ENCODE measurements around the gene SLC40A1.
"Not testable (repeated sequence)": the region's sequence is repeated elsewhere in the genome, so short reads cannot be mapped to it uniquely, and the experiment has no call there.

The SLC40A1 gene, protein sequence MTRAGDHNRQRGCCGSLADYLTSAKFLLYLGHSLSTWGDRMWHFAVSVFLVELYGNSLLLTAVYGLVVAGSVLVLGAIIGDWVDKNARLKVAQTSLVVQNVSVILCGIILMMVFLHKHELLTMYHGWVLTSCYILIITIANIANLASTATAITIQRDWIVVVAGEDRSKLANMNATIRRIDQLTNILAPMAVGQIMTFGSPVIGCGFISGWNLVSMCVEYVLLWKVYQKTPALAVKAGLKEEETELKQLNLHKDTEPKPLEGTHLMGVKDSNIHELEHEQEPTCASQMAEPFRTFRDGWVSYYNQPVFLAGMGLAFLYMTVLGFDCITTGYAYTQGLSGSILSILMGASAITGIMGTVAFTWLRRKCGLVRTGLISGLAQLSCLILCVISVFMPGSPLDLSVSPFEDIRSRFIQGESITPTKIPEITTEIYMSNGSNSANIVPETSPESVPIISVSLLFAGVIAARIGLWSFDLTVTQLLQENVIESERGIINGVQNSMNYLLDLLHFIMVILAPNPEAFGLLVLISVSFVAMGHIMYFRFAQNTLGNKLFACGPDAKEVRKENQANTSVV

DNA sequence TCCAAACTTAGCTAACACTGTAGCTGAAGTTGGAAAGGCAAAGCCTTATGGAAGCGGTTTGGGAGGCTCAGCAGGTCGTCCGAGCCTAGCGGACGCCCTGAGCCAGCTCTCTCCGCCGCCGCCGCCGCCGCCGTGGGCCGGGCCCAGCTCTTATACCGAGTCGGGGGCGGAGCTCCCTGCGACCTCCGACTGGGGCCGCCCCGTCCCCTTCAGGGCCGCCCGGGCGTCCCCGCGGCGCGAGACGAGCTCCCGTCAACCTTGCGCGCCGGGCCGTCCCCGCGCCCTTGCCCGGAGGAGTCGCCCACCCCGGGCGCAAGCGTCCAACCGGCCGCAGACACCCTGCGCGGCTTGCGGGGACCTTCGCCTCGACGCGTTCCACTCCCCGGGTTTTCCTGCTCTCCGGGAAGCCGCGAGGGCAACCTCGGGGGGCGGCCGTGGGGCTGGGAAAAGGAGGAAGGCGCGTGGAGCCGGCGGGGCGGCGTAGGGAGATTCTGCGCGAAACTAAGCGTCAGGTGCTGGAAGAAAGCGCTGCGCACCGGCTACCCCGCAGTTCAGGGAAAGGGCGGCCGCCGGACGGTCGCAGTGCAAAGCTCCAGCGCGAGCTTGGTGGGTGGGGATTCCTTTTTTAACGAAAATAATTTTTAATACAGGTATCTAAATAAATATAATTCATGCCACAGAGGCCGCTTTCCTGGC is at the start of gene SLC40A1:
TSS of gene SLC40A1 (minus strand) at position 129 of the 696 bp plus-strand sequence. CDS start 326 bp downstream, outside the sequence.
- DNase-seq, result peak; percentile 54

DNA sequence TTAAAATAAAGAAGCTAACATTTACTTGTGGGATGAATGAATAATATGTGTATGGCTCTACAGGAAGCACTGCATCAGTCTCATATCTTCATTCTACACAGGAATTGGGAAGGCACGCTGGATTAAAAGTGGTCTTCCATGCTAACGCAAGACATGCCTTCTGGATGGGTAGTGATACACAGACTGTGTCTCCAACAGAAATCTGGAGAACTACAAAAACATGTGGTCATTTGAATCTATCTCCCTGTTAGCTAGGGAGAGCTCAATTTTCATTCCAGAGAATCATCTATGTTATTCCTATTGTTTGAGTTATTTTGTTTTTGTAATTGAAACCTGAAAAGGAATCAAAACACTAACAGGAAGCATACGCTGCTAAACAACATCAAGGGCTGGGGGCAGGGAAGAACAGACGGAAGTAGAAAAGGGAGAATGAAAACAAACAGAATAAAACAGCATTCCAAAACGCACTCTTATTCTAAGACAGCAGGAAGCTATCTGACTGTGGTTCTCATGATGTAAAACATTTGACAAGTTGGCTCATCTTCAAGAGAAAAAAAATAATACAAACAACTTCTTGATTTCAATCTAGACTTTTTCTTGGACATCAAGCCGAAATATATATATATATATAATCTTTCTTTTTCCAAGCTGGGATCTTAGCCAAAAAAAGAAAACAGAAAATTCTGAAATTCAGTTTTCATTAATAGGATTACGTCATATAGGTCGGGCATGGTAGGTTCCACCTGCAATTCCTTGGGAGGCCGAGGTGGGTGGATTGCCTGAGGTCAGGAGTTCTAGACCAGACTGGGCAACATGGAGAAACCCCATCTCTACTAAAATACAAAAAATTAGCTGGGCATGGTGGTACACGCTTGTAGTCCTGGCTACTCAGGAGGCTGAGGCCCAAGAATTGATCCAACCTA is 49.2 kb upstream of the SLC40A1 start:
- DNase-seq, result no peak

DNA sequence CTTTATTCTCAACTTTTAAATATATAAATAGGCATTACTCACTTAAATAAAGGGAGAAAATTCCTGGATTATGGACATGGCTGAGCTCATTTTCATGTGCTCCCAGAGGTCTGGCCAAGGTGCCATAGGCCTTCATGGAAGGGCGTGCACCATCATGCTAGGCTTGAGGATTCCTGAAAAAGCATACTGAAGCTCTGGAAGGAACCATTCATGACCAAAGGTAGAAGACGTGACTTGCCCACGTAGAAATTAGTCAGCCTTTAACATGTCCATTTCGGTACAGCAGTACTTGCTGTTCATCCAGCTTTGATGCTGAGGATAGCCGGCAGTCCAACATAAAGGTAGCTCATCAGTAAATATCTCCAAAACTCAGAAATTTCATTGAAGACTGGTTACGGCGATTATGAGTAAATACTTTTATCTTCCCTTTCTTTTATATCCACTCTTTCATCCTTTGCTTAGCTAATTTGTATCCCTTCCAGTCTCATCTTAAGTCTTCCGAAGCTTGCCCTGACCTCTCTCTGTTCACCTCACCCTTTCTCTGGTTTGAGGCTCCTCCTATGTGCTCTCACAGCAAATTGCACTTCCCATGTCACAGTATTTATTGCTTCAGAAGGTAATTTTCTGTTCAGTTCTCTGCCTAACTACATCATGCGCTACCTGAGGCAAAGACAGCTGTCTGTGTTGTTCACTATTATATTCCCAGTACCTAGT is 48.4 kb upstream of the SLC40A1 start:
- DNase-seq, result no peak

DNA sequence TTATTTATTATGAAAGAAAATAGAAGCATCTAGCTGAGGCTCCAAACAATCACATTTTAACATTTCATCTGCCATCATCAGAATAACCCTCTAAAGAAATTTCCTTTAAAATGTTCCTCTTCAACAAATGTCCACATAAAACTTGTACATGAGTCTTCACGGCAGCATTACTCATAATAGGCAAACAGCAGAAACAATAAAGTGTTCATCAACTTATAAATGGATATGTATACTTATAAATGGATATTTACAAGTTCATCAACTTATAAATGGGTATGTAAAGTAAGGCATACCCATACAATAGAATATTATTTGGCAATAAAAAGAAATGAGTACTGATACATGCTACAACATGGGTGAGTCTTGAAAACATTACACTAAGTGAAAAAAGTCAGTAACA is 47.2 kb upstream of the SLC40A1 start:
- DNase-seq, result no peak

DNA sequence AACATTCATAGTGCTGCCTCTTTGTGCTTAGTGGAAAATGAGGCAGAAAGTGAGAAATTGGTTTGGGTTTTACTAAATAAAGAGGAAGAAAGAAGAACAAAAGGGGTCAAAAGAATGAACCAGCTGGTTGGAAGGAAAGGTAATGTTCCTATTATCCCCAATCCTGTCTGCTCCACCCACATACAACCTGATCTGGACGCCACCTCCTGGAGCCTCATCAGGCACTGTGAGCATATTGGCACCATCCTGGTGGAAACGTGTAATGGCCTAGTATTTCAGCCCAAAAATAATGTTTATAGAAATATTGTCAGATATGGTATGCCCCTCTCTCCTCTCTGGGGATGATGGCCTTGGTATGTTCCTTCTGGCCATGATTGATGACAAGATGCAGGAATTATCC is 45.0 kb upstream of the SLC40A1 start:
- DNase-seq, result no peak

DNA sequence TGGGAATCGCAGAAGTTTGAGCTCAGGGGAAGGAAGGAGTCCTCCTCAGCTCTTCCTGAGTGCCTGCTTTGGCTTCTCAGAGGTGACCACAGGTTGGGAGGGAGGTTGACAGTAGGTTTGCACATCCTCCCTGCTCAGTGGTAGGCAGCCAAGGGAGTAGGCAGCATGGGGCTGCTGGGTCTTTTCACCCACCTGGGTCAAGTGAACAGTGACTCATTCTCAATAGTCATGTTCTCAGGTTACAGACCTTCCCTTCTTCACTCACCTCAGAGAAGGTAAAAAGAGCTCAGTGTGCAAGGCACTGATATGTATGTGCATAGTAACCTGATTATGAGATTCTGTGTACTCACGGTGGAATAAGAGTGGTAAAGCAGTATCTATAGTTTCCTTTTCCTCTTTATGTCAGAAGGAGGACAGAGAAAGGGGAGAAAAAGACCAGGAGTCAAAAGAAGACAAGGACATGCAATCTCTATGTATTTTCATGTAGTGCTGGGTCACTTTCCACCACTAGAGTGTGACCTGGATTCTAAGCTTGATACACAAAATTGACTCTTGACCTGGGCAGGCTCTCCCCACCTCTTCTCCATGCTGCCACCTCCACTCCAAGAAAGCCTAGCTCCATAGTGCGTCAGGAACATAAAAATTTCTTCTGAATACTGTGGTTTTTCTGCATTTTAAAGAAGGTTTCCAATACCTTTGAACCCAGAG is 44.2 kb upstream of the SLC40A1 start:
- no peak for DNase-seq

DNA sequence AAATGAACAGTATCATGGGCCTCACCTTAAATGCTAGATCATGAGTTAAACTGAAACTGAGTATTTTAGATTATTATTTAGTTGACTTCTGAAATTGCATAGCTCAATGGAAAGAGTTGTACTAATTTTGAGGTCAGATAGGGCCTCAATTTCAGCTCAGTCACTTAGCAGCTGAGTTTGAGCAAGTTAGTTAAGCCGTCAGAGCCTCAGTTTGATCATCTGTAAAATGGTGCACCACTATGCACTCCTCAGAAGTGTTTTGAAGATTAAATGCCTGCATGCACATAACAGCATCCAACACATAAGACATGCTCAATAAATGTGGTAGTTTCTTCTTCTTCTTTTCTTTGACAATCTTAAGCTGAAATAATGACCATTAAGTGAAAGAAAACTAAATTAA is 42.5 kb upstream of the SLC40A1 start:
- no peak for DNase-seq

DNA sequence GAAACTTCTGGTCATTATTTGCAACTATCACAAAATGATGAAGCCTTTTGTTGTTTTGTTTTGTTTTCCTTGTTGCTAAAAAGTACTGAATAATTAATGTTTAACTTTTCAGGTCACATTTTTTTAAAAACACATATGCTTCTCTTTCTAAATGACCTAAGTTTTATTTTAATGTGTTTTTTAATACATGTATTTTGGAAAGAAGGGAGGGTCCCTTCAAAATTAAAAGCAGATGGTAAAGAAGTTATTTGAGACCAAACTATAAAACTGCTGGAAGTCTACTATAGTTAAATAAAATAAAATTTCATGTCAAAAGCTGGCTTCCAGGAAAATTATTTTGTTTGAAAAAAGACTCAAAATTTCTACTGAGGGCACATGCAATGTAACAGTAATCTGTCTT is 41.2 kb upstream of the SLC40A1 start:
- no peak for DNase-seq

DNA sequence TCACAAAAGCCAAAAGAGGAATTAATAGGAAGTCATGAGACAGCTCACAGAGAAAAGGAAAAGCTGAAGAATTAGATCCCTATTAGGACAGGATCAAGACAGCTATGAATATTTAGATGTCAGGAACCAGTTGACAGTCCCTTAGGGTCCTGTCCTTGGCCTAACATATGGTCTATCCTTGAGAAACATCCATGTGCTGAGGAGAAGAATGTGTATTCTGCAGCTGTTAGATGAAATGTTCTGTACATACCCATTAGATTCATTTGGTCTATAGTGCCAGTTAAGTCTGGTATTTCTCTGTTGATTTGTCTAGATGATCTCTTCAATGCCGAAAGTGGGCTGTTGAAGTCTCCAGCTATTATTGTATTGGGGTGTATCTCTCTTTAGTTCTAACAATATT is 37.6 kb upstream of the SLC40A1 start:
- DNase-seq, result no peak

DNA sequence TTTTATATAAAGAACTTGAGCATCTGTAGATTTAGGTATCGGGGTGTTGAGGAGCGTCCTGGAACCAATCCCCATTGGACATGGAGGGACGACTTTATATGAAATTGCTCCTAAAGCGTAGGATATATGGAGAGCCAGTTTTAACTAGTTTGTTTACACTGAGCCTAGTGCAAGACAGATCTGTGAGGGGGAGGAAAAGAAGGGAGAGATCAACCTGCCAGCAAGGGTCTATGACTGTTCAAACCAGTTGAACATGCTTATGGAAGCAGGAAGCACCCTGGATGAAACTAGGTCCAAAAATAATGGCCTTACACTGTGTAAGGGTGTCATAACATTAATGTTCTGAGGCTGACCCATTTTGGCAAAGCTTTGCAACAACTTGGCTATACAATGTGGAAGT is 34.0 kb upstream of the SLC40A1 start:
- DNase-seq, result no peak

DNA sequence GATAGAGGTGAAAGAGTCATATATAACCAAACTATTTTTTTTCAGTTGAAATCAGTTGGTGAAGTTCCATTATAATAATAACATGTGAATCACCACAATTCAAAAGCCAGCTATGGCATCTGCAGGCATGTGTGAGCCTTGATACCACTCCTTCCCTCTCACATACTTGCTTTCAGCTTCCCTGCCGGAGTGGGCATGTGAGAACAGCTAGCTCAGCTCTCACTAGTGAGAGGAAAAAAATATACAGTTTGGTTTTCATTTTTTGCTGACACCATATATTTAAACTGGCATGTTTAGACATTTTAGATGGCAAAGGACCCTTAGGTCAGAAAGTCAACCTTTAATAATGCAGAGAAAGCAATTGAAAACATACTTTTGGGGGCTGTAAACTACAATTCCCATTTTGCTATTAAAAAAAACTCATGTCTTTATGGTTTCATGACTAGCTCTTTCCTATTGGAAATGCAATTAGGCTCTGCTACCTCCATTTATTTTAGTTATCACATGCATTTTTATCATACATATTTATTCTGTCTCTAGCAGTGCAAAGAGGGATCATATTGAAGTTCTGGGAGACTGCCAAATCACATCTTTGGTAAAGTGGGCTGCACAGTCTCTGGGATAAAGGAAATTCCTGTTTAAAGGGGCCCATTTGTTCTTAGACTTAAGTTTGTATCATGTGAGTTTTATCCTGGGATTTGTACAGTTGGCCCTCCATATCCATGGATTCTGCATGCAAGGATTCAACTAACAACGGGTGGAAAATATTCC is 33.2 kb upstream of the SLC40A1 start:
- DNase-seq, result no peak

DNA sequence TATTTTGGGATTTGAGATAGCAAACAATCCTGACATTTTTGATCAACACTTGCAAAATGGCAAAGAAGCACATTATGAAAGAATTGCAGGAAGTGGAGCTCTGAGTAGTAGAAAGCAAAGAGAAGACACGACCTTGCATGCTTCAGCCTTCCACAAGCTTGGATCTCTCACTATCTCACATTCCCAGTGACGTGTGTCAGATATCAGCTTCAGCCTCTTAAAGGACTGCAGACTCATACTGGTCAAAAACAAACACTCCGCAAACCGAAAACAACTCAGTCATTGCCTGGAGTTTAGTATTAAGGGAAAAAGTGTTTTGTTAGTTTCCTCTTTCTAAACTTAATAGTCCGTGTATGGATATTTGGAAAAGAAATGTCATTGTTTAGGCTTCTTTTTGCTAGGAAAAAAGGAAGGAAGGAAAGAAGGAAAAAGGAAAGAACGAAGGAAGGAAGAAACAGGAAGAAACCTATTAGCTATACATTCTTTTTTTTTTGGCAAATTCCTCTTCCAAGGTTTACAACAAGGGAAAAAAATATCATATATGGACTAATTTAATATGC is 32.6 kb upstream of the SLC40A1 start:
- DNase-seq, result no peak

DNA sequence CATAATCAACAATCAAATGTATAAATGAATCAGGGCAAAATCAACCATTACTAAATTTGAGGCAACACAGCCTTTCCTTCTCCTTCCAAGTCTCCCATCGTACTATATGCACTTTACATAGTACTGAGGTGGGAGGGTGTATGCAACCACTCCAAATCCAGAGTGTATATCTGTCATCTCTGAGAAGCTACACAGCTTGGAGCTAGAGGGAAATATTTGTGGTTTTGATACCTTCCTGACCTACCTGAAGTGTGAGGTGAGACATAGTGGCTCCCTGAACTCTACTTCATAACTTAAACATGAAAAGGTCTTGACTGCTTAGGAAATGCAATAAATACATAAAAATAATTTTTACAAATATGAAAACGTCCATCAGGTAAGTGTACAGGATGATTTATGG is 30.1 kb upstream of the SLC40A1 start:
- no peak for DNase-seq

DNA sequence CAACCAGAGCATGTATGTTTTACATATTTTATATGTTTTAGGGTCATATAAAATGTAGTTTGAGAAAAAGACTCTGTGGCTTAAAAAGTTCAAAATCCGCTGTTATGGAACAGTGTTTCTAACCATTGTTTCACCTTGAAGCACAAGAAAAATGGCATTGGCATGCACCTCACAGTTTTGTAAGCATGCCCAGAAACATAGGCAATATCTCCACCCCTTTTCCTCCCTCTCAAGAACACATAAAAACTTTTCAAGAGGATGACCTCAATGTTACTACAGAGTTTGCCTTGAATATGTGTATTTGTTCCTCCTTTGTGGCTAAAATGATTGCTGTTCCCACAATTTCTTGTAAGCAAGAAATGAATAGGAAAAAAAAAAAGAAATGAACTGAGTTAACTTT is 29.3 kb upstream of the SLC40A1 start:
- DNase-seq, result no peak

DNA sequence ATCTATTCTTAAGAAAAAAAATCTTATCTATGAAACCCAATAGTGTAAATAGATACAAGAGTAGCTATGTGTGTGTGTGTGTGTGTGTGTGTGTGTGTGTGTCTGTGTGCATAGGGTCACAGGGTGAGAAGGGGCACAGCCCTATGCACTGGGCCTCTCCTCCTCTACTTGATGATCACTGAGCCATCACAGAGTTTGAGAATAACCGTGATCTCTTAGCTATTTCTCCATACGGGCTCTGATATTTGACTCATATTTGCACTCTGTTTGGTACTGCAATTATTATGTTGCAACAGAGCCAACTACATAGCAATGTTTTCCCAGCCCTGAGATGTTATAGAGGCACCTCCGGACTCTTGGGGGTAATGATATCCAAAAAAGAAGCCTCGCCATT is 28.8 kb upstream of the SLC40A1 start:
- DNase-seq, result no peak

DNA sequence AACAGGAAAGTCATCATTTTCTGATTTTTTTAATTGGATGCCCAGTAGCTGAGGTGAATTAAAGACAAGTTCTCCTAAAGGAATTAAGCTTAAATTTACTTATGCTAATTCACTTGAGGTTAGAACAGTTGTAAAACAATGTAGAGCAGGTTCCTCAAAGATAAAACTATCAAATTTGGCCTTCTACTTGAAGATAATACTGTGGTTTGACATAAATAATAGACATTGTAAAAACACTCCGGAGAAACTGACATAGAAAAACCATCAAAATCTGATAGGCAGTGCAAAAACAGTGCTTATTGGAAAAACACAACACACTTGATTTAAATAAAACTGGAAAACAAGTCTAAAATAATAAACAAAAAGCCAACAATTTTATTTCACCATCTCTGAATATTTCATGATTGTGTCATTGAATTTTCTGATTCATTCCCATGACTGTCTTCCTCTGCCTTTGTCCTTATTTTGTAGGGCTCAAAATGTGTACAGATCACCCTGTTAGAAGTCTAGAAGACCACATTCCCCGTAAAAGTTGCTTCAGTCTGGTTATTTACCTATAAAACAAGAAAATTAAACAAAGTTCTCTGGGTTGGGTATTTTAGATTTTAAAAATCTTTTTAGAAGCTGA is 28.3 kb upstream of the SLC40A1 start:
- no peak for DNase-seq

DNA sequence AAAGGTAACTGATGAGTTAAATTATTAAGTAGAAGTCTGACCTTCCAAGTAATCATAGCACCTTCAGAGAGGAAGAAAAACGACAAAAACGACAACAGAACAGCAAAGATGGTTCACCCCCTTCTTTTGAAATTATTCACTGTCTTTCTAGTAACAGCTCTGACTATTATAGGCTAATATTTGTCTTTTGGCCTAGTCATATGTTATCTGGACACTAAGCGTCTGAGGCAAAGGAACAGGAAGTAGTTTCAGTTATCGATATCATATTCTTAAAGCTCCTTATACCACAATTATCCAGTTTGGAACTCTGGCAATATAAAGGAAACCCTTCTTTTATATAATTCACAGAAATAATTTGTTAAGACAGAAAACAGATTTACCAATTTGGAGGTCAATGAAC is 27.6 kb upstream of the SLC40A1 start:
- no peak for DNase-seq

DNA sequence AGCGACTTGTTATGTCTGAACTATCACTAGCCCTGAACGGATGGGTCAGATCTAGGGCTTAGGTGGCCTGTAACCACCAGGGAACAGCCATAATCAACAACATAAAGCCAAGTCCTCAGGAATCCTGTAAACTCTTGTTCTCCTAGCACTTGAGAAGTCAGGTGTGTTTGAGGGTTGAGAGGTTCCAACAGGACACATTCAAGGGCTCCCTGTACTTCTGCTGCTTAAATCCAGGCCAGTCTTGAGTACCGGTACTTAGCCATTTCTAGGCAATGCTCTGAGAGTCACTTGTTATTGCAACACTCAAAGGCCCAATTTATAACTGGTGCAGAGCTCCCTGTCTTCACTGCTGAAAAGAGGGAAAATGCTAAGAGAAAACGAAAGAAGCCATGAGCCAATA is 21.6 kb upstream of the SLC40A1 start:
- DNase-seq, result peak; percentile 87

DNA sequence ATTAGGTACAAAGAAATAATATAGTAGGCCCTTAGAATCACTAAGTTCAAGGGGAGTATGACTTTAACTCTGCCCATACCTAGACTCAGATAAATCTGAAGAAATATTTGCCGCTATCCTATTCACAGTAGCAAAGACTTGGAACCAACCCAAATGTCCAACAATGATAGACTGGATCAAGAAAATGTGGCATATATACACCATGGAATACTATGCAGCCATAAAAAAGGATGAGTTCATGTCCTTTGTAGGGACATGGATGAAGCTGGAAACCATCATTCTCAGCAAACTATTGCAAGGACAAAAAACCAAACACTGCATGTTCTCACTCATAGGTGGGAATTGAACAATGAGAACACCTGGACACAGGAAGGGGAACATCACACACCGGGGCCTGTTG is 21.1 kb upstream of the SLC40A1 start:
- DNase-seq, result not testable (repeated sequence)

DNA sequence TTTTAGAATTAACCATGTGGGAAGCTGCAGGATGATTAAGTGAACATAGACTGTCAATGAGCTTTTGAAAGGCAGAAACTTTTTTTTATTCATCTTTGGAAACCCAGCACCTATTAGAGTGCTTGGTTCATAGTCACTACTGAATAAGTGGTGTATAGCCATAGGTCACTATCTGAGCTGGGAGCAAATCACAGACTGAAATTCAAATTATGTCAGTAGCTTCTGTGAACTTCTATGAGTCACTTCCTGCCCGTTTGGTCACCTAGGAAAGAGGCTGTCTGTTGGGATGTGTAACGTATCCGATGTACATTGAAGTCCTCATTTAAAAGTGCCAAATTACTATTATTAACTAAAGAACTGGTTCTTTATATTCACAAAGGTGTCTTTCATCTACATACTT is 20.5 kb upstream of the SLC40A1 start:
- no peak for DNase-seq
